Activated effector memory CD4-positive, alpha-beta T cell treated with anti-CD3 and anti-CD28 coated beads, Interleukin-2, amount 50 U/mL, for 16 hours (primary cell): ENCODE measurements around the gene SPINK14.

Source experiments
- DNase-seq: peaks from one replicate; pipeline ENCODE4 v3.0.0-alpha.2; 2020

The SPINK14 gene

DNA sequence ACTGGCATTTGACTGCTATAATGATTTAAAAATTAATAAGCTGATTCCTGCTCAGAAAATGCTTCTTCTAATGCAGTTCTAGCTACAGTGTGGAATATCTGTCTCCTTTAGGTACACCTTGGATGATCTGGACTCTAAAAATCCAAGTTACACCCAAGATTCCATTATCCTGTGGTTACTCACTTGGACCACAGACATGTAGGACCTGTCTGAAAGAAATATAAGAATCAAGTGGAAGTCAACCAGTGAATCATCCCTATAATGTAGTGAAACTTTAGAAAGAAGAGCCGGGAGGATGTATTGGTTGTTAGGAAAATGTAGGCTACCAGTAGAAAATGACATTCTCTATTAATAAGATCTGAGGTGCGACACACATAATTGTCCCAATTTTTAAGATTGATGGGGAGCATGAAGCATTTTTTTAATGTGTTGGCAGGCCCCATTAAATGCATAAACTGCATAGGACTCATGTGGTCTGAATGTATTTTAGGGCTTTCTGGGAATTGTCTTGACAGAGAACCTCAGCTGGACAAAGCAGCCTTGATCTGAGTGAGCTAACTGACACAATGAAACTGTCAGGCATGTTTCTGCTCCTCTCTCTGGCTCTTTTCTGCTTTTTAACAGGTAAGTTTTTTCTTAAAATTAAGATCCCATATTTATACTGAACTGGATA, 34.3 kb downstream of the SPINK14 start, which contains the start of gene SPINK6:
SPINK6 (plus strand) TSS at position 512 of the 673 bp plus-strand sequence; CDS start at position 567, 55 bp downstream.
- DNase-seq: no peak

- DNase-seq: no peak
Measured at GRCh38 chr5:148205044-148205806, 36.9 kb downstream of the SPINK14 start.

GRCh38 chr5:148205865-148206264, 37.5 kb downstream of the SPINK14 start:
- no peak for DNase-seq

DNA sequence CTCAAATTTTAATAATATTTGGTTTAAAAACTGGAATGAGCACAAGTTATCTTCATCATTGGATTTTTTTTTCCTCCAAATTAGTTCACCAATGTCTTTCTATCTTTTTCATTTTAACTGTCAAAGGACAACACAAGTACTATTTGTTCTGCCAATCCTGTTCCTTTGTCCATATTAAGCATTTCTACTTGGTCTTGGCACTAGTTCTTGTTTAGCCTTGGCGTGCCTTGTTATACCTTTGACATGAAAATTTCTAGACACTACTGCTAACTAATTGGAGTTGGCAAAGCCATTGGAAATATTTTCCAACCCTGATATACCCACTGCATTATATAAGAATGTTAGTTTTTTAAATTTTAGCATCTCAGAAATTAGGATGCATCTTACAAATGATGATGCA, 38.3 kb downstream of the SPINK14 start:
- no peak for DNase-seq

GRCh38 chr5:148208226-148208625, 39.9 kb downstream of the SPINK14 start:
- DNase-seq: no peak

- DNase-seq: no peak
Measured at GRCh38 chr5:148209151-148209770, 40.9 kb downstream of the SPINK14 start.

DNA sequence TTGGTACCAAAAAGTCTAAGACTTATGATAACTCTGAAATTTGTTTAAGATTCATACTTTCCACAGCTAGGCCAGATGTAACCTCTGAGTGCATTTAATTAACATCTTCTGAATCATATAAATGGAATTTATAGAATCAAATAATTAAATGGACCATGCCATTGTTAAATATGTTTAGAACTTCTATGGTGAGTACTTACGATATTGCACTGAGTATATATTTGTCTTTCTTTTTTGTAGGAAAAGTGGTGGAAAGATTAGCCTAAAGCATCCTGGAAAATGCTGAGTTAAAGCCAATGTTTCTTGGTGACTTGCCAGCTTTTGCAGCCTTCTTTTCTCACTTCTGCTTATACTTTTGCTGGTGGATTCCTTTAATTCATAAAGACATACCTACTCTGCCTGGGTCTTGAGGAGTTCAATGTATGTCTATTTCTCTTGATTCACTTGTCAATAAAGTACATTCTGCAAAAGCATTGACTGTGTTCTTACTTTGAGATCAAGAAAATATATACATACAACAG, 46.4 kb downstream of the SPINK14 start:
- DNase-seq: no peak

DNA sequence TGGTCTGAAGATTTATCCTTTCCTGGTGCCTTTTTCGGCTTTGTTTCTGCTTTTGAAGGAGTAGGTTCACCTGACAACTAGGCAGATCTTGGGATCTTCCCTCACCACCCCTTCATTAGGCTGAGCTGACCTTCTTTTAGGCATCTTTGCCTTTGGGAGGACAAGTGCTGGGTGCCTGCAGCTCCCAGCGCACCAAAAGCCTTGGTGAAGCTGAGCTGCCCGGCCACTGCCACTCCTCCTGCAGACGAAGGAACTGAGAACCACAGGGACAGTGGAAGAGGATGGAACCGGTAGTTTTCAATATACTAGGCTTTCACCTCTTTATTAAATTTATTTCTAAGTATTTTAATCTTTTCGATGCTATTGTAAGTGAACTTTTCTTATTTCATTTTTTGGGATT, 53.2 kb downstream of the SPINK14 start:
- no peak for DNase-seq

DNA sequence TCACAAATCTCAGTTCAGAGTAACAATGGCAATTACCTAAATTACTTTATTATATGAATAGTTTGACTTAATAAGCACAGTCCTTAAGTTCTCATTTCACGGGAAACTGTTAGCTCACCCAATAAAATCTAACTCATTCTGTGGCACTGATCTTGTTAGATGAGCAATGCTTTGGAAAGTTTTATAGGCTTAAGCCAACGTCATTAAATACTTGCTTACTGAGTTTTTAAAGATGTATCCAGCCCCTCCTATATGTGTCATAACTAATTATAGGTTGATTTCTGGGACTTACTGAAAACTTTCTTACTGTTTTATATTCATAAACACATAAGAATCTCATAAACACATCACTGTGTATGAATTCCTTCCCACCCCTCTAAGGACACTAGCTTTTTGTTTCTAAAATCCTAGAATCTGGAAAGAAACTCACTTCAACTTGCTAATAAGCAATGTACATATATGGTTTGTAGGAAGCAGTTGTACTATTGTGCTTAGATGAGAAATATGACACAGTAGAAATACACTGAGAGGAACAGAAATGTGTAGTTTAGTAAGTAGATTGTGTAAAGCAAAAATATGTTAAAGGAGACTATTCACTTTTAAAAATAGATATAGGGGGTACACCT, 55.9 kb downstream of the SPINK14 start:
- no peak for DNase-seq
